MCF 10A (cell line): ENCODE results near the gene ALOX12B. TPM values are rescaled to one million over a fixed set of nuclear protein-coding genes. Genes with fewer than 3 reads are reported as not detected.

Experiments used
- BruUV-seq: library from RNA; stranded (reverse); fragments of 400-500 nt; replicated peaks from 2 replicates; lab custom pipeline; 2021; lab: Mats Ljungman, UMichigan
- CTCF ChIA-PET: fragments of 300-600 bp; sonication (Branson Sonifier 250); formaldehyde crosslinking; extraction: SDS; loops from one replicate; lab custom pipeline; 2021; ENCODE audit warnings: antibody characterized with exemption, inconsistent platforms; lab: Yijun Ruan, JAX
- POLR2A ChIA-PET: fragments of 300-600, 350-650 bp; sonication (Branson Sonifier 250); formaldehyde crosslinking; extraction: SDS; loops from one replicate; lab custom pipeline; 2020; ENCODE audit warnings: antibody characterized with exemption, inconsistent platforms; lab: Yijun Ruan, JAX
- DNase-seq: peaks from one replicate; pipeline ENCODE4 v3.0.0-alpha.2; 2018; ENCODE audit not compliant: unreplicated experiment
- H3K27ac Mint-ChIP-seq: one replicate; pipeline ENCODE4 v1.8.0; 2022; ENCODE audit warnings: mild to moderate bottlenecking, low read depth, mixed read lengths; ENCODE audit not compliant: unreplicated experiment
- H3K27me3 Mint-ChIP-seq: one replicate; pipeline ENCODE4 v1.8.0; 2022; ENCODE audit warnings: mixed read lengths; ENCODE audit not compliant: insufficient read depth, unreplicated experiment
- H3K36me3 Mint-ChIP-seq: one replicate; pipeline ENCODE4 v1.8.0; 2022; ENCODE audit warnings: mild to moderate bottlenecking, moderate library complexity, mixed read lengths; ENCODE audit not compliant: insufficient read depth, unreplicated experiment
- H3K4me1 Mint-ChIP-seq: one replicate; pipeline ENCODE4 v1.8.0; 2022; ENCODE audit warnings: mixed read lengths; ENCODE audit not compliant: insufficient read depth, unreplicated experiment
- H3K4me3 Mint-ChIP-seq: one replicate; pipeline ENCODE4 v1.8.0; 2022; ENCODE audit warnings: mild to moderate bottlenecking, moderate library complexity, mixed read lengths; ENCODE audit not compliant: unreplicated experiment
- H3K9me3 Mint-ChIP-seq: one replicate; pipeline ENCODE4 v1.8.0; 2022; ENCODE audit warnings: mixed read lengths; ENCODE audit not compliant: unreplicated experiment
- intact Hi-C: fragments of 100-400 bp; cut with micrococcal nuclease; formaldehyde crosslinking; loops from 2 replicates; pipeline ENCODE4 v1.14.1; 2022
- total RNA-seq: library from RNA; stranded (reverse); gene quantifications from 2 replicates; pipeline ENCODE4 v1.2.3, GENCODE V29; 2022
- TF ChIP-seq, protein P1 (sequence below): fragments of 200-600 bp; IDR thresholded peaks from one replicate; pipeline ENCODE4 v1.8.0; 2022; ENCODE audit warnings: antibody characterized with exemption, mild to moderate bottlenecking; ENCODE audit not compliant: unreplicated experiment

Gene ALOX12B
- total RNA-seq, 1 experiment from 2014 or later, result 1.3 TPM

DNA sequence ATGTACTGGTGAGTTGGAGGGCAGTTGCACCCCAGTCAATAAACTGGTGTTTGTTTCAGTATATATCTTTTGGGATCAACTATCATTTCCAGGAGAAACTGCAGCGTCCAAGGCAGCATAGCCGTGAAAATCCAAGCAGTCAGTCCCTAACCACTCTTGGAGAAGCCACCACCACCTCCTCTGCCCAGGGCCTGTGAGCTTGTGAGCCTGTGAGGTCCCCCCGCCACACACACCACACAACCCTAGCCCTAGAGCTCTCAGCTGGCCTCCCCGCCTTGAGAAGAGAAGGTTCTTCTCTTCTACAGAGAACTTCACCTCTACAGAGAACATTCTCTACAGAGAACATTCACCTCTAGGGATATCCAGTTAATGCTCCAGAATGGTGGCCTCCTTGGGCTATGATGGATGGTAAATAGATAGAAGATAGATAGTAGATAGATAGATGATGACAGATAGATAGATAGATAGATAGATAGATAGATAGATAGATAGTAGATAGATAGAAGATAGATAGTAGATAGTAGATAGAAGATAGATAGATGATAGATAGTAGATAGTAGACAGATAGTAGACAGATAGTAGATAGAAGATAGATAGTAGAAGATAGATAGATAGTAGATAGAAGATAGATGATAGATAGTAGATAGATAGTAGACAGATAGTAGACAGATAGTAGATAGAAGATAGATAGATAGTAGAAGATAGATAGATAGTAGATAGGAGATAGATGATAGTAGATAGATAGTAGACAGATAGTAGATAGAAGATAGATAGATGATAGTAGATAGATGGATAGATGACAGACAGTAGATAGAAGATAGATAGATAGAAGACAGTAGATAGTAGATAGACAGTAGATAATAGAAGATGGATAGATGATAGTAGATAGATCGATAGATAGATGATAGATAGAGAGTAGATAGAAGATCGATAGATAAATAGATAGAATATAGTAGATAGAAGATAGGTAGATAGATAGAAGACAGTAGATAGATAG lies 35.0 kb downstream of the ALOX12B start:
- Mint-ChIP-seq H3K27ac (no peak overlapping the region), H3K27me3 (no peaks in the 10 kb centered on the region), H3K36me3 (peaks cover 4% of the 10 kb centered on the region), H3K4me3 (no peak overlapping the region), H3K4me1 (peaks cover 25% of the 10 kb centered on the region), H3K9me3 (no peaks in the 10 kb centered on the region)
- no TSS peak for BruUV-seq
- ChIA-PET CTCF (interaction anchor here (0.6 to 2.5 kb wide), 3 partner anchors 11 to 63 kb away, joined by 4 to 7 read pairs (median 5); no protein-coding TSS in a partner anchor), POLR2A (interaction anchor here (0.6 to 1.2 kb wide), 3 partner anchors 47 to 106 kb away, joined by 3 read pairs; no protein-coding TSS in a partner anchor)
- TF ChIP-seq, protein P1, sequence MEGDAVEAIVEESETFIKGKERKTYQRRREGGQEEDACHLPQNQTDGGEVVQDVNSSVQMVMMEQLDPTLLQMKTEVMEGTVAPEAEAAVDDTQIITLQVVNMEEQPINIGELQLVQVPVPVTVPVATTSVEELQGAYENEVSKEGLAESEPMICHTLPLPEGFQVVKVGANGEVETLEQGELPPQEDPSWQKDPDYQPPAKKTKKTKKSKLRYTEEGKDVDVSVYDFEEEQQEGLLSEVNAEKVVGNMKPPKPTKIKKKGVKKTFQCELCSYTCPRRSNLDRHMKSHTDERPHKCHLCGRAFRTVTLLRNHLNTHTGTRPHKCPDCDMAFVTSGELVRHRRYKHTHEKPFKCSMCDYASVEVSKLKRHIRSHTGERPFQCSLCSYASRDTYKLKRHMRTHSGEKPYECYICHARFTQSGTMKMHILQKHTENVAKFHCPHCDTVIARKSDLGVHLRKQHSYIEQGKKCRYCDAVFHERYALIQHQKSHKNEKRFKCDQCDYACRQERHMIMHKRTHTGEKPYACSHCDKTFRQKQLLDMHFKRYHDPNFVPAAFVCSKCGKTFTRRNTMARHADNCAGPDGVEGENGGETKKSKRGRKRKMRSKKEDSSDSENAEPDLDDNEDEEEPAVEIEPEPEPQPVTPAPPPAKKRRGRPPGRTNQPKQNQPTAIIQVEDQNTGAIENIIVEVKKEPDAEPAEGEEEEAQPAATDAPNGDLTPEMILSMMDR, result no peak
- no peak for DNase-seq
- intact Hi-C loops, result no loop called here

DNA sequence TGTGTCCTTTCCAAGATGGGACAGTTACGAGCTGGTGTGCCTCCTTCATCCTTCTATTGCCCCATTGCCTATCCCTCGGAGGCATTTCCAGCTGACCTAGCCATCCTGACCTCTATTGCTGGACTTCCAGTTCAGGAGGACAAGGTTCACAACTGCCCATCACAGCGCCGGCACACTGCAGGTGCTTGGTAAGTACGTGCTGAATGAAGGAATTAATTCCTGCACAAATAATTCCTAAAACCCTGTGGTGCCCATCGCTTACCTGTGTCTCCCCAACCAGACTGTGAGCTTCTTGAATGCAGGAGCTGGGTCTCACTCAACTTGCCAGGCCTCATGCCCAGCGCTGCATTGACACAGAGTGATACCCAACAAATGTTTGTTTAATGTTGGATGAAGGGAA lies 35.7 kb downstream of the ALOX12B start:
- Mint-ChIP-seq H3K9me3 (no peaks in the 10 kb centered on the region), H3K27me3 (no peaks in the 10 kb centered on the region), H3K4me1 (peaks cover 19% of the 10 kb centered on the region), H3K4me3 (no peak overlapping the region), H3K36me3 (no peaks in the 10 kb centered on the region), H3K27ac (no peak overlapping the region)
- intact Hi-C loops, result no loop called here
- TF ChIP-seq, protein P1, result no peak
- DNase-seq, result no peak
- no TSS peak for BruUV-seq
- ChIA-PET POLR2A (interaction anchor here (0.6 to 1.2 kb wide), 3 partner anchors 47 to 107 kb away, joined by 3 read pairs; no protein-coding TSS in a partner anchor), CTCF (interaction anchor here (0.6 to 2.5 kb wide), 4 partner anchors 10 to 62 kb away, joined by 4 to 7 read pairs (median 5); no protein-coding TSS in a partner anchor)

DNA sequence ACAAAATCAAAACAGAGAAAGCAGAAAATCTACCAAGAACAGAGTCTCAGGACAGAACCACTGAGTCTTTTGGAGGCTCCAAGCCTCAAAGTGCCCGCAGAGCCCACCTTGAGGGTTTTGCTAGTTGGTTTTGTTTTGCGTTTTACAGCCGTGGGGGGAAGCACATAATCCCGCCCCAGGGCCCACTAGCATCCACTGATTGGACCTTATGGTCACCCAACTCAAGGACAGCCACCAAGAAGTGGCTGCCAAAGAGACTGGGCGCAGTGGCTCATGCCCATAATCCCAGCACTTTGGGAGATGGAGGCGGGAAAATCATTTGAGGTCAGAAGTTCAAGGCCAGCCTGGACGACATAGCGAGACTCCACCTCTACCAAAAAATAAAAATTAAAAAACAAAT lies 38.8 kb downstream of the ALOX12B start:
- TF ChIP-seq, protein P1, result no peak
- Mint-ChIP-seq H3K4me3 (no peak overlapping the region), H3K27ac (no peak overlapping the region), H3K4me1 (no peaks in the 10 kb centered on the region), H3K9me3 (no peaks in the 10 kb centered on the region), H3K36me3 (peaks cover 13% of the 10 kb centered on the region), H3K27me3 (no peaks in the 10 kb centered on the region)
- ChIA-PET CTCF (no interaction called here), POLR2A (interaction anchor here (0.8 kb wide), 1 partner anchor 31 kb away, joined by 4 read pairs; no protein-coding TSS in a partner anchor)
- intact Hi-C loops, result no loop called here
- DNase-seq, result no peak
- TSS peak; percentile 82 for BruUV-seq

DNA sequence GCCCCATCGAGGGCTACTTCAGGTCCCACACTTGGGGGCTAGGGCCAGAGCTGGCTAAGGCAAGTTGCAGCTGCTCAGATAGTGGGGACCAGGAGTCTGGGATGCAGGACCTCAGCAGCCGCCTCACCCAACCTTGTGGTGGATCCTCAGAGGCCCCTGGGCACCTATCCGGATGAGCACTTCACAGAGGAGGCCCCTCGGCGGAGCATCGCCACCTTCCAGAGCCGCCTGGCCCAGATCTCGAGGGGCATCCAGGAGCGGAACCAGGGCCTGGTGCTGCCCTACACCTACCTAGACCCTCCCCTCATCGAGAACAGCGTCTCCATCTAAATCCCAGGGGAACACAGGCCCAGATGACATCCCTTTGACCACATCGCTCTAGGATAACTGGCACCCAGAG lies 39.3 kb downstream of the ALOX12B start:
- no TSS peak for BruUV-seq
- ChIA-PET POLR2A (no interaction called here), CTCF (interaction anchor here (0.7 kb wide), 1 partner anchor 135 kb away, joined by 3 read pairs; no protein-coding TSS in a partner anchor)
- Mint-ChIP-seq H3K27ac (no peak overlapping the region), H3K9me3 (no peaks in the 10 kb centered on the region), H3K4me3 (no peak overlapping the region), H3K4me1 (no peaks in the 10 kb centered on the region), H3K36me3 (peaks cover 16% of the 10 kb centered on the region), H3K27me3 (no peaks in the 10 kb centered on the region)
- intact Hi-C loops, result no loop called here
- TF ChIP-seq, protein P1, result no peak
- no peak for DNase-seq
